HCT116 (cell line): Measurements from ENCODE around the gene ARAP1. TPM values are rescaled to one million over a fixed set of nuclear protein-coding genes. Genes with fewer than 3 reads are reported as not detected.

ENCODE experiments used
- ATAC-seq: fragments of 200-7000 bp; cut with Tn5 transposase; 2 replicates; pipeline ENCODE4 v1.9.1; 2020; ENCODE audit warnings: mild to moderate bottlenecking, moderate library complexity
- BruUV-seq: library from RNA; stranded (reverse); fragments of 400-500 nt; replicated peaks from 2 replicates; lab custom pipeline; 2021; lab: Mats Ljungman, UMichigan
- CTCF ChIA-PET: fragments of 300-600 bp; sonication (Branson Sonifier 250); formaldehyde crosslinking; loops from one replicate; lab custom pipeline; 2021; ENCODE audit warnings: antibody characterized with exemption; lab: Charles Lee
- POLR2A ChIA-PET: fragments of 300-600, 350-600 bp; sonication (Branson Sonifier 250); formaldehyde crosslinking; loops from one replicate; lab custom pipeline; 2021; ENCODE audit warnings: antibody characterized with exemption; lab: Charles Lee
- RAD21 ChIA-PET, 2 experiments: fragments of 300-600 bp; sonication (Branson Sonifier 250); formaldehyde crosslinking; loops; one replicate each; lab custom pipeline; 2023; ENCODE audit warnings: low total read pairs in 2 of 2; ENCODE audit not compliant: uncharacterized antibody in 2 of 2, unreplicated experiment in 2 of 2, low non-redundant PET in 1 of 2; lab: Charles Lee
- DNase-seq: peaks from one replicate; pipeline ENCODE4 v3.0.0-alpha.2; 2010; ENCODE audit warnings: low read depth, low spot score
- H2AFZ ChIP-seq: fragments of 200-600 bp; shearing (Covaris generic), sonication (generic); 2 replicates; pipeline ENCODE4 v1.6.1; 2017; ENCODE audit warnings: low read depth, mixed run types, mixed read lengths, antibody characterized with exemption, low read length; ENCODE audit not compliant: poor library complexity, severe bottlenecking
- H3K27ac ChIP-seq: 2 replicates; pipeline ENCODE4 v1.5.1; 2012; ENCODE audit warnings: low read depth, low read length
- H3K27me3 ChIP-seq: fragments of 200-600 bp; sonication (generic); 2 replicates; pipeline ENCODE4 v1.6.1; 2016; ENCODE audit warnings: mixed run types, low read length, mixed read lengths; ENCODE audit not compliant: insufficient read depth
- H3K36me3 ChIP-seq, 2 experiments: fragments of 200-500 bp in 1 of 2; fragments of 200-600 bp in 1 of 2; sonication (Bioruptor generic) in 1 of 2; sonication (generic) in 1 of 2; 2 replicates each; pipeline versions ENCODE4 v1.5.1 to v1.6.1; 2014 to 2016; ENCODE audit warnings: low read length in 2 of 2, inconsistent platforms in 1 of 2, mixed read lengths in 1 of 2, mixed run types in 1 of 2; ENCODE audit not compliant: insufficient read depth in 2 of 2, control insufficient read depth in 1 of 2
- H3K4me1 ChIP-seq, 2 experiments: fragments of 200-600 bp in 1 of 2; sonication (generic) in 1 of 2; 2 replicates each; pipeline versions ENCODE4 v1.5.1 to v1.6.1; 2012 to 2017; ENCODE audit warnings: low read length in 2 of 2, inconsistent platforms in 1 of 2, mild to moderate bottlenecking in 1 of 2, mixed read lengths in 1 of 2, mixed run types in 1 of 2, moderate library complexity in 1 of 2; ENCODE audit not compliant: insufficient read depth in 2 of 2, control insufficient read depth in 1 of 2
- H3K4me2 ChIP-seq: fragments of 200-600 bp; sonication (generic); 2 replicates; pipeline ENCODE4 v1.6.1; 2017; ENCODE audit warnings: mixed run types, low read length, mixed read lengths
- H3K4me3 ChIP-seq, 2 experiments: fragments of 200-600 bp in 1 of 2; sonication (generic) in 1 of 2; replicated peaks in 1 of 2; 2 replicates each; pipeline ENCODE4 v1.5.1; 2011 to 2016; ENCODE audit warnings: low read length in 2 of 2, control low read depth in 1 of 2, low read depth in 1 of 2, mild to moderate bottlenecking in 1 of 2, mixed read lengths in 1 of 2, mixed run types in 1 of 2
- H3K79me2 ChIP-seq: fragments of 200-600 bp; sonication (generic); 2 replicates; pipeline ENCODE4 v1.6.1; 2017; ENCODE audit warnings: mild to moderate bottlenecking, mixed run types, low read length, moderate library complexity, mixed read lengths; ENCODE audit not compliant: insufficient read depth
- H3K9ac ChIP-seq: fragments of 200-600 bp; sonication (generic); 2 replicates; pipeline ENCODE4 v1.6.1; 2016; ENCODE audit warnings: low read length, mixed read lengths
- H3K9me2 ChIP-seq: fragments of 200-600 bp; sonication (generic), shearing (Covaris generic); 2 replicates; pipeline ENCODE4 v1.6.1; 2017; ENCODE audit warnings: mixed run types, mild to moderate bottlenecking, moderate library complexity; ENCODE audit not compliant: insufficient read depth
- H3K9me3 ChIP-seq, 2 experiments: fragments of 200-500 bp in 1 of 2; fragments of 200-600 bp in 1 of 2; sonication (Bioruptor generic) in 1 of 2; sonication (generic) in 1 of 2; 2 replicates each; pipeline ENCODE4 v1.6.1; 2014 to 2017; ENCODE audit warnings: low read length in 2 of 2, mixed read lengths in 2 of 2, inconsistent platforms in 1 of 2, low read depth in 1 of 2, mild to moderate bottlenecking in 1 of 2, mixed run types in 1 of 2, moderate library complexity in 1 of 2; ENCODE audit not compliant: control insufficient read depth in 1 of 2, insufficient read depth in 1 of 2
- H4K20me1 ChIP-seq: fragments of 200-600 bp; sonication (generic), shearing (Covaris generic); 2 replicates; pipeline ENCODE4 v1.6.1; 2017; ENCODE audit warnings: mixed run types, mild to moderate bottlenecking, moderate library complexity; ENCODE audit not compliant: insufficient read depth
- CBX3 ChIP-seq: IDR thresholded peaks from 2 replicates; pipeline ENCODE4 v1.6.1; 2012; ENCODE audit warnings: low read depth
- CTCF ChIP-seq, 3 experiments: fragments of 200-600 bp in 1 of 3; sonication (generic) in 1 of 3; IDR thresholded peaks in 2 of 3; conservative IDR thresholded peaks in 1 of 3; 2 replicates each; pipeline ENCODE4 v1.5.1; 2012 to 2017; ENCODE audit warnings: low read depth in 2 of 3, low read length in 2 of 3, antibody characterized with exemption in 1 of 3, borderline replicate concordance in 1 of 3, control low read depth in 1 of 3, mild to moderate bottlenecking in 1 of 3, mixed read lengths in 1 of 3, mixed run types in 1 of 3, moderate library complexity in 1 of 3; ENCODE audit not compliant: insufficient read depth in 1 of 3
- JUND ChIP-seq: IDR thresholded peaks from 2 replicates; pipeline ENCODE4 v1.6.1; 2012
- SIN3A ChIP-seq: IDR thresholded peaks from 2 replicates; pipeline ENCODE4 v1.6.1; 2012; ENCODE audit warnings: low read depth
- SP1 ChIP-seq: IDR thresholded peaks from 2 replicates; pipeline ENCODE4 v1.6.1; 2012; ENCODE audit warnings: low read depth
- ZBTB33 ChIP-seq: IDR thresholded peaks from 2 replicates; pipeline ENCODE4 v1.6.1; 2011; ENCODE audit warnings: mild to moderate bottlenecking, low read length, moderate library complexity; ENCODE audit not compliant: insufficient replicate concordance; ENCODE audit errors: extremely low read depth
- intact Hi-C: fragments of 100-400 bp; cut with micrococcal nuclease; formaldehyde crosslinking; loops from 2 replicates; pipeline ENCODE4 v1.10.0; 2022
- total RNA-seq: library from RNA; stranded (reverse); gene quantifications from one replicate; pipeline ENCODE4 v1.2.1, GENCODE V29; 2021; ENCODE audit not compliant: unreplicated experiment

ARAP1 gene
- total RNA-seq, 1 experiment from 2014 or later = 57.4 TPM

- TF ChIP-seq ZBTB33 = no peak
- no peak for TF ChIP-seq SIN3A
- TF ChIP-seq CBX3 = no peak
- TF ChIP-seq CTCF (IDR thresholded peaks at IDR 0.05 in 2 of 3, conservative IDR thresholded peaks at IDR 0.05 in 1 of 3; ENCODE audit: borderline replicate concordance in 1 of 3, insufficient read depth in 1 of 3, low read depth in 2 of 3, low read length in 2 of 3) = no peak
- no peak for TF ChIP-seq JUND
- TF ChIP-seq SP1 = no peak
- TF ChIP-seq, all 23 proteins: peak for 0
- no peaks in the 10 kb centered on the region for H4K20me1 ChIP-seq
- POLR2A ChIA-PET = no interaction called here
Measured at GRCh38 chr11:72798361-72798760, 46.2 kb upstream of the ARAP1 start.

More at GRCh38 chr11:72798361-72798760, 46.2 kb upstream of the ARAP1 start:
- RAD21 ChIA-PET = interaction anchor here in 1 of 2 experiments (0.6 kb wide), 1 partner anchor 12 kb away, joined by 3 read pairs; no protein-coding TSS in a partner anchor
- intact Hi-C loops = no loop called here
- DNase-seq (no peak), ATAC-seq (no peak)
- no TSS peak for BruUV-seq
- Histone ChIP-seq H3K4me3 (no peak overlapping the region), H3K27ac (no peak overlapping the region), H3K4me1 (peaks cover 2 to 26% of the 10 kb centered on the region in 2 experiments; a peak in 3 of 4 replicates), H3K9ac (no peak overlapping the region), H3K79me2 (no peaks in the 10 kb centered on the region), H2AFZ (no peak overlapping the region), H3K36me3 (no peaks in the 10 kb centered on the region), H3K27me3 (no peaks in the 10 kb centered on the region), H3K4me2 (no peak overlapping the region), H3K9me2 (no peaks in the 10 kb centered on the region), H3K9me3 (no peaks in the 10 kb centered on the region)
- CTCF ChIA-PET = interaction anchor here (1.6 kb wide), 1 partner anchor 15 kb away, joined by 4 read pairs; no protein-coding TSS in a partner anchor
